Gastrocnemius medialis (tissue), 4 donors: ENCODE results near the gene UGDH.

Experiments
- POLR2A ChIP-seq, 2 donors: fragments of 450-650 bp; IDR thresholded peaks; one replicate each; pipeline ENCODE4 v1.6.1; 2017; ENCODE audit warnings: antibody characterized with exemption in 2 of 2, mild to moderate bottlenecking in 2 of 2, moderate library complexity in 2 of 2
- TF ChIP-seq, protein P1 (sequence below), 5 experiments: fragments of 450-650 bp in 3 of 5; fragments of 200-600 bp in 2 of 5; sonication (generic) in 2 of 5; IDR thresholded peaks in 4 of 5; conservative IDR thresholded peaks in 1 of 5; 1 replicate in 4 of 5; 2 replicates in 1 of 5; pipeline ENCODE4 v1.5.1; 2016 to 2019; ENCODE audit warnings: antibody characterized with exemption in 5 of 5, mild to moderate bottlenecking in 3 of 5, moderate library complexity in 3 of 5

DNA sequence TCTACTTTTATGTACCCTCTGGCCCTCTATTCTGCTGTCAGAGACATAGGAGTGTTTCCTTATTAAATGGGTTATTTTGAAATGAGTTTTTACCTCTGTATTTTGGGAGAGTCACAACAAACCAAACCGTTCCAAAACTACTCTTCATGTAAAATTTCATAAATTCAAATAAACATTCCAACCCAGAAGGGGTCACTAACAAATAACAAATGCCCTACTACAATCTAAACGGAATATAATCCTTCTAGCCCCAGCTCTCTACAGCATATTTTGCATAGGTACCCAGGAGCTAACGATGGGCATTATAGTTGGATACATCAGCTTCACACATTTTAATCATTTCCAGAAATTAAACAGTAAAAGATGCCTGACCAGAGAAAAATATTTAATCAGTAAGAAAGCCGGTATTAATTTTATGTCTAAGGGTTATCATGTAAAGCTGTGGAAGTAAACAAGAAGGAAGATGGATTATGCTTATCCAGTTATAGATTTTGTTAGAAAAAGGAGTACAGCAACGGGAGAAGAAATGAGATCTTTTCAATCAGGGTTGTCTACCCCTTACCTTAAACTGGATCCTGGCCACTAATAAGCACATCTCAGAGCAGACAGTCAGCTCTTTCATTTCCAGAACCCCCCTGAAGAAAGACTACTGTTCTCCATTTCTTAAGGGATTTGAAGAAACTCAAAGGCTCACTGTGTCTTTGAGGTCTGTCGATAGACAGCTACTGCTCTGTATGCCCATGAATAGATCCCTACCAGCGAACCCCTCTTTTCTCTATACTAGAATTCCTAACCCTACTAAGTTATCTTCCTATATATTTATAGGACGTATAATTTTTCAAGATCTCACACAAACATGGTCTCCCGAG, 1.2 kb downstream of the UGDH start:
- TF ChIP-seq, protein P1, sequence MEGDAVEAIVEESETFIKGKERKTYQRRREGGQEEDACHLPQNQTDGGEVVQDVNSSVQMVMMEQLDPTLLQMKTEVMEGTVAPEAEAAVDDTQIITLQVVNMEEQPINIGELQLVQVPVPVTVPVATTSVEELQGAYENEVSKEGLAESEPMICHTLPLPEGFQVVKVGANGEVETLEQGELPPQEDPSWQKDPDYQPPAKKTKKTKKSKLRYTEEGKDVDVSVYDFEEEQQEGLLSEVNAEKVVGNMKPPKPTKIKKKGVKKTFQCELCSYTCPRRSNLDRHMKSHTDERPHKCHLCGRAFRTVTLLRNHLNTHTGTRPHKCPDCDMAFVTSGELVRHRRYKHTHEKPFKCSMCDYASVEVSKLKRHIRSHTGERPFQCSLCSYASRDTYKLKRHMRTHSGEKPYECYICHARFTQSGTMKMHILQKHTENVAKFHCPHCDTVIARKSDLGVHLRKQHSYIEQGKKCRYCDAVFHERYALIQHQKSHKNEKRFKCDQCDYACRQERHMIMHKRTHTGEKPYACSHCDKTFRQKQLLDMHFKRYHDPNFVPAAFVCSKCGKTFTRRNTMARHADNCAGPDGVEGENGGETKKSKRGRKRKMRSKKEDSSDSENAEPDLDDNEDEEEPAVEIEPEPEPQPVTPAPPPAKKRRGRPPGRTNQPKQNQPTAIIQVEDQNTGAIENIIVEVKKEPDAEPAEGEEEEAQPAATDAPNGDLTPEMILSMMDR (IDR thresholded peaks at IDR 0.05 in 4 of 5, conservative IDR thresholded peaks at IDR 0.05 in 1 of 5): no peak
- TF ChIP-seq POLR2A (IDR thresholded peaks at IDR 0.05): no peak
